ENCODE data around the gene PACS1.
A peak's percentile ranks its signal among the peaks of the same experiment; 100 is the strongest.
"Not testable (repeated sequence)": the region's sequence is repeated elsewhere in the genome, so short reads cannot be mapped to it uniquely, and the experiment has no call there.

Gene PACS1

GRCh38 chr11:66101066-66101464 is 31.0 kb downstream of the PACS1 start:
- H3K9me3 Mint-ChIP-seq = peaks cover 4% of the 10 kb centered on the region
- H3K36me3 Mint-ChIP-seq (ENCODE audit: low read depth) = peaks cover 25% of the 10 kb centered on the region
- H3K27me3 Mint-ChIP-seq = no peaks in the 10 kb centered on the region
- peaks cover 70% of the 10 kb centered on the region for H3K4me1 Mint-ChIP-seq (ENCODE audit: low read depth)
- H3K27ac Mint-ChIP-seq = peak overlapping the region; percentile 96
- peak overlapping the region; percentile 79 for H3K4me3 Mint-ChIP-seq
- no peak for DNase-seq

- Mint-ChIP-seq H3K27me3 (no peaks in the 10 kb centered on the region), H3K9me3 (peaks cover 4% of the 10 kb centered on the region), H3K4me1 (ENCODE audit: low read depth) (peaks cover 77% of the 10 kb centered on the region), H3K27ac (peak overlapping the region; percentile 88), H3K36me3 (ENCODE audit: low read depth) (peaks cover 34% of the 10 kb centered on the region), H3K4me3 (peak overlapping the region; percentile 15)
- DNase-seq = no peak
Measured at GRCh38 chr11:66104057-66104638, 34.1 kb downstream of the PACS1 start.

GRCh38 chr11:66106786-66107599 is 36.9 kb downstream of the PACS1 start:
- Mint-ChIP-seq H3K4me1 (ENCODE audit: low read depth) (peaks cover 84% of the 10 kb centered on the region), H3K27ac (peak overlapping the region; percentile 87), H3K4me3 (peak overlapping the region; percentile 5), H3K9me3 (peaks cover 4% of the 10 kb centered on the region), H3K36me3 (ENCODE audit: low read depth) (peaks cover 37% of the 10 kb centered on the region), H3K27me3 (no peaks in the 10 kb centered on the region)
- DNase-seq = no peak

- H3K9me3 Mint-ChIP-seq = peaks cover 4% of the 10 kb centered on the region
- no peak for DNase-seq
- H3K27me3 Mint-ChIP-seq = no peaks in the 10 kb centered on the region
- H3K4me3 Mint-ChIP-seq = no peak overlapping the region
- peaks cover 91% of the 10 kb centered on the region for H3K4me1 Mint-ChIP-seq (ENCODE audit: low read depth)
- peak overlapping the region; percentile 87 for H3K27ac Mint-ChIP-seq
- peaks cover 37% of the 10 kb centered on the region for H3K36me3 Mint-ChIP-seq (ENCODE audit: low read depth)
Measured at GRCh38 chr11:66107600-66108510, 37.8 kb downstream of the PACS1 start.

- H3K4me3 Mint-ChIP-seq = no peak overlapping the region
Measured at GRCh38 chr11:66109294-66109693, 39.2 kb downstream of the PACS1 start.

GRCh38 chr11:66111158-66111557 is 41.1 kb downstream of the PACS1 start:
- H3K27me3 Mint-ChIP-seq = no peaks in the 10 kb centered on the region
- no peaks in the 10 kb centered on the region for H3K9me3 Mint-ChIP-seq
- no peak overlapping the region for H3K4me3 Mint-ChIP-seq
- peak overlapping the region; percentile 88 for H3K27ac Mint-ChIP-seq
- peaks cover 94% of the 10 kb centered on the region for H3K4me1 Mint-ChIP-seq (ENCODE audit: low read depth)
- peaks cover 19% of the 10 kb centered on the region for H3K36me3 Mint-ChIP-seq (ENCODE audit: low read depth)
- no peak for DNase-seq

More at GRCh38 chr11:66109294-66109693, 39.2 kb downstream of the PACS1 start:
- H3K9me3 Mint-ChIP-seq = no peaks in the 10 kb centered on the region
- peaks cover 95% of the 10 kb centered on the region for H3K4me1 Mint-ChIP-seq (ENCODE audit: low read depth)
- no peaks in the 10 kb centered on the region for H3K27me3 Mint-ChIP-seq
- H3K27ac Mint-ChIP-seq = peak overlapping the region; percentile 87
- no peak for DNase-seq
- peaks cover 31% of the 10 kb centered on the region for H3K36me3 Mint-ChIP-seq (ENCODE audit: low read depth)

GRCh38 chr11:66112041-66112491 is 42.0 kb downstream of the PACS1 start:
- peaks cover 98% of the 10 kb centered on the region for H3K4me1 Mint-ChIP-seq (ENCODE audit: low read depth)
- H3K4me3 Mint-ChIP-seq = no peak overlapping the region

GRCh38 chr11:66112601-66113499 is 42.8 kb downstream of the PACS1 start:
- H3K27ac Mint-ChIP-seq = peak overlapping the region; percentile 88
- peaks cover 98% of the 10 kb centered on the region for H3K4me1 Mint-ChIP-seq (ENCODE audit: low read depth)
- DNase-seq = no peak
- peak overlapping the region; percentile 39 for H3K4me3 Mint-ChIP-seq
- peaks cover 11% of the 10 kb centered on the region for H3K36me3 Mint-ChIP-seq (ENCODE audit: low read depth)
- no peaks in the 10 kb centered on the region for H3K9me3 Mint-ChIP-seq
- no peaks in the 10 kb centered on the region for H3K27me3 Mint-ChIP-seq

More at GRCh38 chr11:66112041-66112491, 42.0 kb downstream of the PACS1 start:
- Mint-ChIP-seq H3K27ac (peak overlapping the region; percentile 88), H3K36me3 (ENCODE audit: low read depth) (peaks cover 15% of the 10 kb centered on the region), H3K9me3 (no peaks in the 10 kb centered on the region), H3K27me3 (no peaks in the 10 kb centered on the region)
- no peak for DNase-seq

- H3K27me3 Mint-ChIP-seq; H3K9me3 Mint-ChIP-seq; H3K36me3 Mint-ChIP-seq (ENCODE audit: low read depth); DNase-seq: not testable (repeated sequence)
- Mint-ChIP-seq H3K27ac (peak overlapping the region; percentile 95), H3K4me1 (ENCODE audit: low read depth) (peaks cover 95% of the 10 kb centered on the region), H3K4me3 (peak overlapping the region; percentile 63)
Measured at GRCh38 chr11:66114957-66115356, 44.9 kb downstream of the PACS1 start.

- no peak for DNase-seq
- H3K4me1 Mint-ChIP-seq (ENCODE audit: low read depth) = peaks cover 95% of the 10 kb centered on the region
Measured at GRCh38 chr11:66115638-66116301, 45.7 kb downstream of the PACS1 start.

GRCh38 chr11:66116576-66117361 is 46.7 kb downstream of the PACS1 start:
- Mint-ChIP-seq H3K4me3 (peak overlapping the region; percentile 63), H3K36me3 (ENCODE audit: low read depth) (peaks cover 4% of the 10 kb centered on the region), H3K27ac (peak overlapping the region; percentile 95), H3K9me3 (no peaks in the 10 kb centered on the region), H3K27me3 (no peaks in the 10 kb centered on the region), H3K4me1 (ENCODE audit: low read depth) (peaks cover 95% of the 10 kb centered on the region)
- DNase-seq = no peak

More at GRCh38 chr11:66115638-66116301, 45.7 kb downstream of the PACS1 start:
- Mint-ChIP-seq H3K27ac (peak overlapping the region; percentile 95), H3K36me3 (ENCODE audit: low read depth) (peaks cover 7% of the 10 kb centered on the region), H3K27me3 (no peaks in the 10 kb centered on the region), H3K4me3 (peak overlapping the region; percentile 63), H3K9me3 (no peaks in the 10 kb centered on the region)

GRCh38 chr11:66118847-66119246 is 48.8 kb downstream of the PACS1 start:
- DNase-seq = no peak
- no peaks in the 10 kb centered on the region for H3K9me3 Mint-ChIP-seq
- no peaks in the 10 kb centered on the region for H3K27me3 Mint-ChIP-seq
- H3K4me1 Mint-ChIP-seq (ENCODE audit: low read depth) = peaks cover 85% of the 10 kb centered on the region
- H3K4me3 Mint-ChIP-seq = no peak overlapping the region
- peak overlapping the region; percentile 63 for H3K27ac Mint-ChIP-seq
- H3K36me3 Mint-ChIP-seq (ENCODE audit: low read depth) = peaks cover 1% of the 10 kb centered on the region

Measured in activated T-cell treated with anti-CD3 and anti-CD28 coated beads, Interleukin-2, amount 50 U/mL, for 24 hours (primary cell).